HL-60/S4 (cell line): ENCODE results near the gene BANF1.

Source experiments
- in situ Hi-C: fragments of 300-500 bp; cut with MboI; formaldehyde crosslinking; loops from 2 replicates; pipeline ENCODE4 v1.14.3; 2022; ENCODE audit warnings: low sequenced_read_pairs

The BANF1 gene

DNA sequence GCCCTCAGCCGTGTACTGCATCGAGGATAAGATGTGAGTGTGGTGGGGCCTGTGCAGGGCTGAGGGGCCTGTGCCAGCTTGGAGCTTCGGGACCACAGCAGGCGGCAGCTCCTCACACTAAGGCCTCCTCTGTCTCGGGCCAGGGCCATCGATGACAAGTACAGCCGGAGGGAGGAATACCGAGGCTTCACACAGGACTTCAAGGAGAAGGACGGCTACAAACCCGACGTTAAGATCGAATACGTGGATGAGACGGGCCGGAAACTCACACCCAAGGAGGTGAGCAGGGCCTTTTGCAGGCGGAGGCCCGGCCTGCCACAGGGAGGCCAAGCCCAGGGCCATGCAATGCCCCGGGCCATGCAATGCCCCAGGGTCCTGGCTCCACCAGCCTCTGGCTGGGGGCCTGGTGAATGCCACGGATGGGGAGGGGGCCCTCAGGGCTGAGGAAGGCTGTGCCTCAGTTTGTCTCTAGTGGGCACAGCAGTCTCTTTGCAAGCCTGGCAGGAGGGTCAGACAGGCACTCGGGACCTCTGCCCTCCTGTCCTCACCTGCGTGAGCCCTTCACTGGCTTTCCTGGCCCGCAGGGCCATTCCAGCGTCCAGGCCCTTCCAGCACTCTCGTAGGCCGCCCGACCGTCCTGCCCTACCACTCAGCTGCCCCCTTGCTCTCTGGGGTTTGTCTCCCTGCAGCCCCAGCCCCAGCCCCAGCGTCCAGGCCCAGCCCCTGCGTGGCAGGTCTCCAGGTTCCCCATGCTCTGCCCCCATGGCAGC, 24.5 kb upstream of the BANF1 start:
- in situ Hi-C loops = no loop called here

GRCh38 chr11:65978391-65979238, 23.7 kb upstream of the BANF1 start:
- in situ Hi-C loops = no loop called here

- in situ Hi-C loops = no loop called here
Measured at GRCh38 chr11:65979261-65979759, 23.0 kb upstream of the BANF1 start.

GRCh38 chr11:65981101-65981740, 21.1 kb upstream of the BANF1 start:
- in situ Hi-C loops = loop anchor here (10.0 kb wide), 1 partner anchor 266 kb away; the partner anchor contains the start of gene KAT5

- in situ Hi-C loops = loop anchor here (10.0 kb wide), 1 partner anchor 267 kb away; the partner anchor contains the start of gene KAT5
Measured at GRCh38 chr11:65981972-65982823, 20.1 kb upstream of the BANF1 start.

- in situ Hi-C loops = loop anchor here (10.0 kb wide), 1 partner anchor 268 kb away; the partner anchor contains the start of gene KAT5
Measured at GRCh38 chr11:65982824-65983588, 19.3 kb upstream of the BANF1 start.

DNA sequence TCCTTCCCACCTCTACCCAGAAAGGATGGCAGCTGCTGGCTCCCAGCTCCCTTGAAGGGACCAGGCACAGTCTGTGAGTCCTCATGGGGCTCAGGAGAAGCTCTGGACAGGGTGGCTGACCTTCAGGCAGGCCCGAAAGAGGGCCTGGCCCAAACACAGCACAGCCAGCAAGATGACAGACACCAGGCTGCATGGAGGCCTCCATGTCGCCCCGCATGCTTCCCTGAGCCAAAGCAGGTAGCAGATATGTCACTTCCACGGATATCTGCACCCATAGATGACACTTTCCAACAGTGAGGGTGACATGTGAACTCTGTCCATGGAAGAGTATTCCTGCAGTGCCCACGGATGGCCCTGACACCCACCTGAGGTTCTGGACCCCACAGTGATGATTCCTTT, 18.7 kb upstream of the BANF1 start:
- in situ Hi-C loops = loop anchor here (10.0 kb wide), 1 partner anchor 269 kb away; the partner anchor contains the start of gene KAT5

DNA sequence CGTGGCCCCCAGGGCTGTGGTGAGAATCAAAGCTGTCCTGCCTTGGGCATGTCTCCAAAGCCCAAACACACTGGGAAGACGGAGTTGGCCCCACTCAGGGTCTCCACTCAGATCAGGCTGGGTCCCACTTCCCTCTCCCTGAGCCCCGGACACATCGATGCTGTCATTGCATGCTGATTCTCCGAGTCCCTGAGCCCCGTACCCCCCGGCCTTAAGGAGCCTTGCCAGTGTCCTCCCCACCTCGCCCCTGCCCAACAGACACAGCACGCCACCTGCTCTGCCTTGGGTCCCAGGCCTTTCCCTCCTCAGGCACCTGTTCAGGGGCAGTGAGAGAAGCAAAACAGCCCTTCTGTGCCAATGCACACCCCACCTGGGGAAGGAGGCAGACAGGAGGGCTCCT, 15.0 kb upstream of the BANF1 start:
- in situ Hi-C loops = loop anchor here (10.0 kb wide), 1 partner anchor 273 kb away; the partner anchor contains the start of gene KAT5

- in situ Hi-C loops = loop anchor here (10.0 kb wide), 1 partner anchor 274 kb away; the partner anchor contains the start of gene KAT5
Measured at GRCh38 chr11:65988791-65989592, 13.3 kb upstream of the BANF1 start.

DNA sequence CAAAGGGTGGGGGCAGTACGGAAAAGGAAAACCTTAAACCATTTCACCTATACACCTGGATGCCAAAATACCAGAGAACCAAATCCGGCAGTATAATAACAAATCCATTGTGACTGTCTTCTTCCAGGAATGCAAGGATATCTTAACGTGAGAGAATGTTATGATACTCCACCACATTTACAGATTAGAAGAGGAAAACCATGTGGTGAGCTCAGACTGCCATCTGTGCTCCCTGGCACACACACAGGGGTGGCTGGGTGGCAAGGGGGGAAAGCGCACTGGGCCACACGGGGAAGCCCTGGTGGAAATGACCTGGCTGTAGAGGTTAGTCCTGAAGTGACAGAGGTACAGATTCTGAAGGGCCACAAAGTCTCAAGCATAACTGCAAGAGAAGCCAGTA, 10.2 kb upstream of the BANF1 start:
- in situ Hi-C loops = no loop called here

GRCh38 chr11:65997286-65997685, 5.0 kb upstream of the BANF1 start:
- in situ Hi-C loops = no loop called here

- in situ Hi-C loops = no loop called here
Measured at GRCh38 chr11:66002648-66003225, 434 bp downstream of the BANF1 start.

- in situ Hi-C loops = no loop called here
Measured at GRCh38 chr11:66003291-66003690, 988 bp downstream of the BANF1 start.

DNA sequence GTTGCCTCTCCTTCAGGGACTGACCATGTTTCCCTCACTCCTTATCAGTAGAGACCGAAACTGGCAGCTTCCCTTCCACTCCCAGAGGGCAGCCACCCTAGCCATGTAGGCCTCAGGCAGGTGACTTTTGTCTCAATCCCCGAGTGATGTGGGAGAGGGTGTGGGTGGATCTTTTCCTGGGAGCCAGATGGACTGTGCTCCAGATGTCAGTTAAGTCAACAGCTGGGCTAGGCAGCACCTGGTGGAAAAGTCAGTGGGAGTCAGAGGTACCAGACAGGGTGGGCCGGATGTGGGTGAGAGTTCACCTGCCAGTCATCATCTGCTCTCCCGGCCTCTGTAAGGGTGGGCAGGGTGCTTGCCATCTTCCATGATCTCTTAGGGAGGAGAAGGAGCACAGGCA, 1.9 kb downstream of the BANF1 start:
- in situ Hi-C loops = no loop called here

- in situ Hi-C loops = no loop called here
Measured at GRCh38 chr11:66006134-66006890, 4.0 kb downstream of the BANF1 start.

DNA sequence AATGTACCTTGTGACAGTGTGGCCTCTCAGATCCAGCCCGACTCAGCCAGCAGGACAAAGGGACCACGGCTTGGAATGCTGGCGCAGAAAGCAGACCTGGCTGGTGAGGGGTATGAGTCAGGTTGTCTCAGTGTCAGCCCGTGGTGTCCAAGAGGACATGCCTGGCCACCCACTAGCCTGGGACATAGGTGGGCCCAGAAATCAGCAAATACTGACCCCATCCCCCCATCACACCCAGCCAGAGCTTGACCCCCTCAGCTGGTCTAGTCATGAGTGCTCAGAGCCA, 4.5 kb downstream of the BANF1 start:
- in situ Hi-C loops = no loop called here

DNA sequence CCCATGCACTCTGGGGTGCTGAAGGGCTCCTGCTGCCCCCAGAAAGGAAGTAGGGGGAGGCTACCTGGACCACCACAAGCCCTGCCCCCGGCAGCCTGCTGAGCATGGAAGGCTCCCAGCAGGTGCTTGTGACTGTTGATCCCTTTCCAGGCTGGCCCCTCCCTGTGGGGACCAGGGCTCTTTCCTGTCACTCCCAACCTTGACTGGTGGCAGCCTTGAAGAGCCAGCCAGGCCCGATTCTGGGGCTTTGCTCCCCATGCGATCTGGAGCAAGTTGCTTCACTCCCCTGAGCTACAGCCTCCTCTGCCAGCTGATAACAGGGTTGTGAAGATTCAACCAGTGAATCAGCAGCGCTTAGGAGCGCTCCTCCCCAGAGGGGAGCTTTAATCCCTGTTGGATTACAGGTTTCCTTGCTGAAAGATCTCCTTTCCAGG, 4.9 kb downstream of the BANF1 start:
- in situ Hi-C loops = no loop called here

GRCh38 chr11:66008095-66008467, 5.8 kb downstream of the BANF1 start:
- in situ Hi-C loops = no loop called here
